ENCODE results near the gene GABRB1.

DNA sequence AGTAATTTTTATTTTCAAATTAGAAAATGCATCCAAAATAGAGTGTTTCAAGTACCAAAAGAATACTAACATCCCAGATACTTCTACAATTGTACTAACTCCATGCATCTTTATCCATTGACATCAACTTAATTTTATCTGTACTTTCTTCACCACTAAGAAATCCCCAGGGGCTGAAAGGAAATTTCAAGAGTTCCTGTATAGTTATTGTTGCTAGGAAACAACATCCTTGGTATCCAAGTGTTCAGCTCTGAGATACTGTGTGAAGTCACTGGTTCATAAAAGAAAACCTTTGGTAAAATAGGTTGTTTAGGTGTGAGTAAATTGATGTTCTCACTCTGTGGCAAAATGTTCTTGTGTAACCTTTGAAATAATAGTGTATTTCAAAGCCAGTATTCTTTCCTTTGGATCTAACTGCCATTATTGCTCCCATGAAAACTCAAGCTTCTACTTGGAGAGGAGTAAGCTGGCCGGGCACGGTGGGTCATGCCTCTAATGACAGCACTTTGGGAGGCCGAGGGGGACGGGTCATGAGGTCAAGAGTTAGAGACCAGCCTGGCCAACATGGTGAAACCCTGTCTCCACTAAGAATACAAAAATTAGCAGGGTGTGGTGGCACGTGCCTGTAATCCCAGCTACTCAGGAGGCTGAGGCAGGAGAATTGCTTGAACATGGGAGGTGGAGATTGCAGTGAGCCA is 359.2 kb downstream of the GABRB1 start:
- TF ChIP-seq EZH2 (IDR thresholded peaks at IDR 0.05; ENCODE audit: borderline replicate concordance, low read depth, low read length, severe bottlenecking) (no peak), POLR2A (IDR thresholded peaks at IDR 0.05; ENCODE audit: low read depth, low read length) (no peak), POLR2AphosphoS5 (IDR thresholded peaks at IDR 0.05; ENCODE audit: insufficient read depth, low read depth, low read length) (no peak), JUN (IDR thresholded peaks at IDR 0.05; ENCODE audit: borderline replicate concordance, insufficient read depth, insufficient read length, low read depth) (no peak), FOS (IDR thresholded peaks at IDR 0.05; ENCODE audit: borderline replicate concordance, insufficient read depth, low read length) (no peak)
- TF ChIP-seq, protein P1, sequence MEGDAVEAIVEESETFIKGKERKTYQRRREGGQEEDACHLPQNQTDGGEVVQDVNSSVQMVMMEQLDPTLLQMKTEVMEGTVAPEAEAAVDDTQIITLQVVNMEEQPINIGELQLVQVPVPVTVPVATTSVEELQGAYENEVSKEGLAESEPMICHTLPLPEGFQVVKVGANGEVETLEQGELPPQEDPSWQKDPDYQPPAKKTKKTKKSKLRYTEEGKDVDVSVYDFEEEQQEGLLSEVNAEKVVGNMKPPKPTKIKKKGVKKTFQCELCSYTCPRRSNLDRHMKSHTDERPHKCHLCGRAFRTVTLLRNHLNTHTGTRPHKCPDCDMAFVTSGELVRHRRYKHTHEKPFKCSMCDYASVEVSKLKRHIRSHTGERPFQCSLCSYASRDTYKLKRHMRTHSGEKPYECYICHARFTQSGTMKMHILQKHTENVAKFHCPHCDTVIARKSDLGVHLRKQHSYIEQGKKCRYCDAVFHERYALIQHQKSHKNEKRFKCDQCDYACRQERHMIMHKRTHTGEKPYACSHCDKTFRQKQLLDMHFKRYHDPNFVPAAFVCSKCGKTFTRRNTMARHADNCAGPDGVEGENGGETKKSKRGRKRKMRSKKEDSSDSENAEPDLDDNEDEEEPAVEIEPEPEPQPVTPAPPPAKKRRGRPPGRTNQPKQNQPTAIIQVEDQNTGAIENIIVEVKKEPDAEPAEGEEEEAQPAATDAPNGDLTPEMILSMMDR (IDR thresholded peaks at IDR 0.05; ENCODE audit: extremely low read depth in 1 of 2, insufficient read depth in 1 of 2, low read depth in 1 of 2, low read length in 2 of 2): no peak
- TF ChIP-seq, protein P2, sequence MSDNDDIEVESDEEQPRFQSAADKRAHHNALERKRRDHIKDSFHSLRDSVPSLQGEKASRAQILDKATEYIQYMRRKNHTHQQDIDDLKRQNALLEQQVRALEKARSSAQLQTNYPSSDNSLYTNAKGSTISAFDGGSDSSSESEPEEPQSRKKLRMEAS (IDR thresholded peaks at IDR 0.05; ENCODE audit: insufficient read depth, insufficient read length): no peak

Measured in endothelial cell of umbilical vein (primary cell).